ENCODE data around the gene AFF2. TPM values are rescaled to one million over a fixed set of nuclear protein-coding genes. Genes with fewer than 3 reads are reported as not detected.

Gene AFF2
- total RNA-seq, 1 experiment from 2014 or later = 0.16 TPM

- no peak for DNase-seq
- Mint-ChIP-seq H3K9me3 (ENCODE audit: unreplicated experiment) (no peaks in the 10 kb centered on the region), H3K4me3 (ENCODE audit: unreplicated experiment) (no peak overlapping the region), H3K27me3 (ENCODE audit: insufficient read depth, unreplicated experiment) (no peaks in the 10 kb centered on the region), H3K27ac (ENCODE audit: unreplicated experiment) (no peak overlapping the region), H3K36me3 (ENCODE audit: insufficient read depth, unreplicated experiment) (no peaks in the 10 kb centered on the region), H3K4me1 (ENCODE audit: low read depth, unreplicated experiment) (no peaks in the 10 kb centered on the region)
- no peak for TF ChIP-seq CTCF (IDR thresholded peaks at IDR 0.05; ENCODE audit: insufficient read depth in 1 of 2, low read depth in 1 of 2, low read length in 1 of 2, severe bottlenecking in 1 of 2, unreplicated experiment in 1 of 2)
- BruUV-seq (replicated peaks) = no TSS peak
- intact Hi-C loops (cut with micrococcal nuclease; ENCODE audit: unreplicated experiment) = no loop called here
- Histone ChIP-seq H3K4me1 (no peaks in the 10 kb centered on the region), H3K9me3 (no peaks in the 10 kb centered on the region), H3K36me3 (ENCODE audit: control insufficient read depth, insufficient read depth, low read length) (no peaks in the 10 kb centered on the region), H3K27me3 (replicated peaks; ENCODE audit: control insufficient read depth, insufficient read depth, low read length) (no peaks in the 10 kb centered on the region), H3K4me3 (ENCODE audit: low read depth, low read length) (no peak overlapping the region)
- ChIA-PET POLR2A (no interaction called here), CTCF (no interaction called here)
Measured at GRCh38 chrX:148958901-148959300, 458.5 kb downstream of the AFF2 start.

GRCh38 chrX:148960060-148960459, 459.6 kb downstream of the AFF2 start:
- no peak for TF ChIP-seq CTCF (IDR thresholded peaks at IDR 0.05; ENCODE audit: insufficient read depth in 1 of 2, low read depth in 1 of 2, low read length in 1 of 2, severe bottlenecking in 1 of 2, unreplicated experiment in 1 of 2)
- Mint-ChIP-seq H3K4me1 (ENCODE audit: low read depth, unreplicated experiment) (no peaks in the 10 kb centered on the region), H3K4me3 (ENCODE audit: unreplicated experiment) (no peak overlapping the region), H3K27me3 (ENCODE audit: insufficient read depth, unreplicated experiment) (no peaks in the 10 kb centered on the region), H3K27ac (ENCODE audit: unreplicated experiment) (no peak overlapping the region), H3K36me3 (ENCODE audit: insufficient read depth, unreplicated experiment) (no peaks in the 10 kb centered on the region), H3K9me3 (ENCODE audit: unreplicated experiment) (no peaks in the 10 kb centered on the region)
- CTCF ChIA-PET = no interaction called here
- Histone ChIP-seq H3K4me1 (no peaks in the 10 kb centered on the region), H3K9me3 (no peaks in the 10 kb centered on the region), H3K4me3 (ENCODE audit: low read depth, low read length) (no peak overlapping the region), H3K27me3 (replicated peaks; ENCODE audit: control insufficient read depth, insufficient read depth, low read length) (no peaks in the 10 kb centered on the region), H3K36me3 (ENCODE audit: control insufficient read depth, insufficient read depth, low read length) (no peaks in the 10 kb centered on the region)
- POLR2A ChIA-PET = no interaction called here
- DNase-seq = no peak
- intact Hi-C loops (cut with micrococcal nuclease; ENCODE audit: unreplicated experiment) = no loop called here
- no TSS peak for BruUV-seq (replicated peaks)

- Mint-ChIP-seq H3K4me3 (ENCODE audit: unreplicated experiment) (no peak overlapping the region), H3K4me1 (ENCODE audit: low read depth, unreplicated experiment) (no peaks in the 10 kb centered on the region), H3K9me3 (ENCODE audit: unreplicated experiment) (no peaks in the 10 kb centered on the region), H3K27ac (ENCODE audit: unreplicated experiment) (no peak overlapping the region), H3K27me3 (ENCODE audit: insufficient read depth, unreplicated experiment) (no peaks in the 10 kb centered on the region), H3K36me3 (ENCODE audit: insufficient read depth, unreplicated experiment) (no peaks in the 10 kb centered on the region)
- Histone ChIP-seq H3K9me3 (no peaks in the 10 kb centered on the region), H3K36me3 (ENCODE audit: control insufficient read depth, insufficient read depth, low read length) (no peaks in the 10 kb centered on the region), H3K4me3 (ENCODE audit: low read depth, low read length) (no peak overlapping the region), H3K4me1 (no peaks in the 10 kb centered on the region), H3K27me3 (replicated peaks; ENCODE audit: control insufficient read depth, insufficient read depth, low read length) (no peaks in the 10 kb centered on the region)
- intact Hi-C loops (cut with micrococcal nuclease; ENCODE audit: unreplicated experiment) = no loop called here
- no peak for DNase-seq
- ChIA-PET POLR2A (no interaction called here), CTCF (no interaction called here)
- no TSS peak for BruUV-seq (replicated peaks)
- TF ChIP-seq CTCF (IDR thresholded peaks at IDR 0.05; ENCODE audit: insufficient read depth in 1 of 2, low read depth in 1 of 2, low read length in 1 of 2, severe bottlenecking in 1 of 2, unreplicated experiment in 1 of 2) = no peak
Measured at GRCh38 chrX:148961985-148962384, 461.6 kb downstream of the AFF2 start.
